Measurements from ENCODE around the gene PPP1R16B. TPM values are rescaled to one million over a fixed set of nuclear protein-coding genes. Genes with fewer than 3 reads are reported as not detected.

PPP1R16B gene
- total RNA-seq, 2 donors from 2014 or later, result 77.2 to 79.5 TPM

- Mint-ChIP-seq H3K9me3 (no peaks in the 10 kb centered on the region), H3K27ac (peak overlapping the region; percentile 84), H3K4me1 (peaks cover 40% of the 10 kb centered on the region), H3K27me3 (no peaks in the 10 kb centered on the region), H3K36me3 (ENCODE audit: low read depth) (peaks cover 85% of the 10 kb centered on the region), H3K4me3 (peak overlapping the region; percentile 73)
- ATAC-seq (replicated peaks), result peak; percentile 42
Observed at GRCh38 chr20:38840053-38840893, 34.8 kb downstream of the PPP1R16B start.

GRCh38 chr20:38840894-38841470 is 35.5 kb downstream of the PPP1R16B start:
- H3K9me3 Mint-ChIP-seq, result no peaks in the 10 kb centered on the region

GRCh38 chr20:38841570-38841969 is 36.1 kb downstream of the PPP1R16B start:
- no peaks in the 10 kb centered on the region for H3K27me3 Mint-ChIP-seq
- ATAC-seq (replicated peaks), result no peak
- peak overlapping the region; percentile 86 for H3K27ac Mint-ChIP-seq
- H3K4me1 Mint-ChIP-seq, result peaks cover 51% of the 10 kb centered on the region
- no peaks in the 10 kb centered on the region for H3K9me3 Mint-ChIP-seq
- peaks cover 89% of the 10 kb centered on the region for H3K36me3 Mint-ChIP-seq (ENCODE audit: low read depth)
- H3K4me3 Mint-ChIP-seq, result peak overlapping the region; percentile 73

More at GRCh38 chr20:38840894-38841470, 35.5 kb downstream of the PPP1R16B start:
- H3K27ac Mint-ChIP-seq, result peak overlapping the region; percentile 84
- H3K4me3 Mint-ChIP-seq, result peak overlapping the region; percentile 73
- peaks cover 48% of the 10 kb centered on the region for H3K4me1 Mint-ChIP-seq
- no peak for ATAC-seq (replicated peaks)
- H3K36me3 Mint-ChIP-seq (ENCODE audit: low read depth), result peaks cover 89% of the 10 kb centered on the region
- H3K27me3 Mint-ChIP-seq, result no peaks in the 10 kb centered on the region

GRCh38 chr20:38842026-38842425 is 36.5 kb downstream of the PPP1R16B start:
- Mint-ChIP-seq H3K27me3 (no peaks in the 10 kb centered on the region), H3K4me1 (peaks cover 52% of the 10 kb centered on the region), H3K9me3 (no peaks in the 10 kb centered on the region), H3K36me3 (ENCODE audit: low read depth) (peaks cover 89% of the 10 kb centered on the region), H3K27ac (peak overlapping the region; percentile 86), H3K4me3 (peak overlapping the region; percentile 73)
- peak; percentile 37 for ATAC-seq (replicated peaks)

- ATAC-seq (replicated peaks), result peak; percentile 64
- peaks cover 93% of the 10 kb centered on the region for H3K36me3 Mint-ChIP-seq (ENCODE audit: low read depth)
- no peaks in the 10 kb centered on the region for H3K27me3 Mint-ChIP-seq
- no peaks in the 10 kb centered on the region for H3K9me3 Mint-ChIP-seq
- peak overlapping the region; percentile 86 for H3K27ac Mint-ChIP-seq
- H3K4me1 Mint-ChIP-seq, result peaks cover 58% of the 10 kb centered on the region
- peak overlapping the region; percentile 73 for H3K4me3 Mint-ChIP-seq
Observed at GRCh38 chr20:38842558-38842981, 37.1 kb downstream of the PPP1R16B start.

GRCh38 chr20:38843346-38843745 is 37.8 kb downstream of the PPP1R16B start:
- Mint-ChIP-seq H3K27me3 (no peaks in the 10 kb centered on the region), H3K4me3 (peak overlapping the region; percentile 73), H3K9me3 (no peaks in the 10 kb centered on the region), H3K36me3 (ENCODE audit: low read depth) (peaks cover 90% of the 10 kb centered on the region), H3K4me1 (peaks cover 62% of the 10 kb centered on the region), H3K27ac (peak overlapping the region; percentile 86)
- peak; percentile 76 for ATAC-seq (replicated peaks)

GRCh38 chr20:38844963-38845362 is 39.5 kb downstream of the PPP1R16B start:
- Mint-ChIP-seq H3K4me1 (peaks cover 66% of the 10 kb centered on the region), H3K9me3 (no peaks in the 10 kb centered on the region), H3K36me3 (ENCODE audit: low read depth) (peaks cover 87% of the 10 kb centered on the region), H3K4me3 (peak overlapping the region; percentile 73), H3K27me3 (no peaks in the 10 kb centered on the region), H3K27ac (peak overlapping the region; percentile 86)
- ATAC-seq (replicated peaks), result peak; percentile 39

- H3K36me3 Mint-ChIP-seq (ENCODE audit: low read depth), result peaks cover 77% of the 10 kb centered on the region
- H3K4me1 Mint-ChIP-seq, result peaks cover 50% of the 10 kb centered on the region
- H3K27me3 Mint-ChIP-seq, result no peaks in the 10 kb centered on the region
- peak overlapping the region; percentile 74 for H3K4me3 Mint-ChIP-seq
- no peak for ATAC-seq (replicated peaks)
- H3K9me3 Mint-ChIP-seq, result no peaks in the 10 kb centered on the region
- H3K27ac Mint-ChIP-seq, result no peak overlapping the region
Observed at GRCh38 chr20:38847840-38848239, 42.3 kb downstream of the PPP1R16B start.

GRCh38 chr20:38853759-38854158 is 48.3 kb downstream of the PPP1R16B start:
- peak overlapping the region; percentile 91 for H3K27ac Mint-ChIP-seq
- no peaks in the 10 kb centered on the region for H3K27me3 Mint-ChIP-seq
- peaks cover 64% of the 10 kb centered on the region for H3K36me3 Mint-ChIP-seq (ENCODE audit: low read depth)
- no peak overlapping the region for H3K4me3 Mint-ChIP-seq
- H3K4me1 Mint-ChIP-seq, result peaks cover 45% of the 10 kb centered on the region
- no peak for ATAC-seq (replicated peaks)
- no peaks in the 10 kb centered on the region for H3K9me3 Mint-ChIP-seq

- H3K36me3 Mint-ChIP-seq (ENCODE audit: low read depth), result peaks cover 55% of the 10 kb centered on the region
- H3K9me3 Mint-ChIP-seq, result no peaks in the 10 kb centered on the region
- H3K4me3 Mint-ChIP-seq, result peak overlapping the region; percentile 16
- H3K27me3 Mint-ChIP-seq, result no peaks in the 10 kb centered on the region
- H3K27ac Mint-ChIP-seq, result peak overlapping the region; percentile 91
- H3K4me1 Mint-ChIP-seq, result peaks cover 44% of the 10 kb centered on the region
- no peak for ATAC-seq (replicated peaks)
Observed at GRCh38 chr20:38854654-38855066, 49.2 kb downstream of the PPP1R16B start.

- no peak for ATAC-seq (replicated peaks)
- Mint-ChIP-seq H3K4me1 (peaks cover 42% of the 10 kb centered on the region), H3K4me3 (no peak overlapping the region), H3K9me3 (no peaks in the 10 kb centered on the region), H3K36me3 (ENCODE audit: low read depth) (peaks cover 54% of the 10 kb centered on the region), H3K27ac (peak overlapping the region; percentile 91), H3K27me3 (no peaks in the 10 kb centered on the region)
Observed at GRCh38 chr20:38855356-38855755, 49.9 kb downstream of the PPP1R16B start.

GRCh38 chr20:38856570-38856969 is 51.1 kb downstream of the PPP1R16B start:
- ATAC-seq (replicated peaks), result no peak
- Mint-ChIP-seq H3K36me3 (ENCODE audit: low read depth) (peaks cover 50% of the 10 kb centered on the region), H3K4me3 (peak overlapping the region; percentile 23), H3K27ac (peak overlapping the region; percentile 91), H3K27me3 (no peaks in the 10 kb centered on the region), H3K9me3 (no peaks in the 10 kb centered on the region), H3K4me1 (peaks cover 50% of the 10 kb centered on the region)

GRCh38 chr20:38857703-38858102 is 52.2 kb downstream of the PPP1R16B start:
- no peak for ATAC-seq (replicated peaks)
- H3K4me1 Mint-ChIP-seq, result peaks cover 59% of the 10 kb centered on the region
- no peaks in the 10 kb centered on the region for H3K27me3 Mint-ChIP-seq
- peaks cover 42% of the 10 kb centered on the region for H3K36me3 Mint-ChIP-seq (ENCODE audit: low read depth)
- no peaks in the 10 kb centered on the region for H3K9me3 Mint-ChIP-seq
- peak overlapping the region; percentile 81 for H3K27ac Mint-ChIP-seq
- peak overlapping the region; percentile 52 for H3K4me3 Mint-ChIP-seq

GRCh38 chr20:38859070-38859690 is 53.7 kb downstream of the PPP1R16B start:
- Mint-ChIP-seq H3K27ac (peak overlapping the region; percentile 81), H3K4me1 (peaks cover 66% of the 10 kb centered on the region), H3K9me3 (no peaks in the 10 kb centered on the region), H3K4me3 (peak overlapping the region; percentile 52), H3K27me3 (no peaks in the 10 kb centered on the region), H3K36me3 (ENCODE audit: low read depth) (peaks cover 37% of the 10 kb centered on the region)
- peak; percentile 49 for ATAC-seq (replicated peaks)
